IMR-90 (cell line): Measurements from ENCODE around the gene F11. TPM values are rescaled to one million over a fixed set of nuclear protein-coding genes. Genes with fewer than 3 reads are reported as not detected.

Experiments
- ATAC-seq: fragments of 200-7000 bp; cut with Tn5 transposase; 2 replicates; pipeline ENCODE4 v1.9.1; 2020; ENCODE audit warnings: low read depth, mild to moderate bottlenecking, moderate library complexity
- BruUV-seq: library from RNA; stranded (reverse); fragments of 400-500 nt; replicated peaks from 2 replicates; lab custom pipeline; 2021; lab: Mats Ljungman, UMichigan
- CTCF ChIA-PET: fragments of 300-600 bp; formaldehyde crosslinking; extraction: SDS; loops from one replicate; lab custom pipeline; 2021; ENCODE audit warnings: antibody characterized with exemption; lab: Yijun Ruan, JAX
- POLR2A ChIA-PET: fragments of 300-600 bp; sonication (Branson Sonifier 250); formaldehyde crosslinking; loops from one replicate; lab custom pipeline; 2022; ENCODE audit warnings: antibody characterized with exemption; ENCODE audit not compliant: unreplicated experiment; lab: Charles Lee
- DNase-seq: peaks from one replicate; pipeline ENCODE4 v3.0.0; 2013
- H2AFZ ChIP-seq: replicated peaks from 2 replicates; pipeline ENCODE3; 2013; ENCODE audit warnings: low read length, mild to moderate bottlenecking; ENCODE audit not compliant: poor library complexity
- H2AK5ac ChIP-seq: 2 replicates; pipeline ENCODE4 v1.6.1; 2013; ENCODE audit warnings: low read depth, low read length, inconsistent platforms
- H2AK9ac ChIP-seq: replicated peaks from 2 replicates; pipeline ENCODE3; 2013; ENCODE audit warnings: mild to moderate bottlenecking, low read depth, low read length, moderate library complexity; ENCODE audit not compliant: poor library complexity
- H2BK120ac ChIP-seq: 2 replicates; pipeline ENCODE4 v1.6.1; 2013; ENCODE audit warnings: low read depth, low read length, inconsistent platforms
- H2BK15ac ChIP-seq: 3 replicates; pipeline ENCODE4 v1.6.1; 2013; ENCODE audit warnings: low read depth, low read length, inconsistent platforms
- H2BK20ac ChIP-seq: 2 replicates; pipeline ENCODE4 v1.6.1; 2013; ENCODE audit warnings: low read depth, mild to moderate bottlenecking, inconsistent platforms, low read length, moderate library complexity
- H2BK5ac ChIP-seq: 2 replicates; pipeline ENCODE4 v1.6.1; 2013; ENCODE audit warnings: mild to moderate bottlenecking, low read depth, low read length, inconsistent platforms; ENCODE audit not compliant: poor library complexity, severe bottlenecking
- H3K14ac ChIP-seq: replicated peaks from 2 replicates; pipeline ENCODE4 v1.6.1; 2013; ENCODE audit warnings: low read depth, low read length, inconsistent platforms
- H3K18ac ChIP-seq: 2 replicates; pipeline ENCODE4 v1.6.1; 2013; ENCODE audit warnings: low read depth, low read length, control low read depth
- H3K23ac ChIP-seq: 2 replicates; pipeline ENCODE4 v1.6.1; 2013; ENCODE audit warnings: low read depth, low read length, inconsistent platforms
- H3K27ac ChIP-seq: 2 replicates; pipeline ENCODE4 v1.5.1; 2013; ENCODE audit warnings: mild to moderate bottlenecking, control low read depth, low read length; ENCODE audit not compliant: insufficient read depth
- H3K27me3 ChIP-seq: 2 replicates; pipeline ENCODE4 v1.6.1; 2013; ENCODE audit warnings: low read length; ENCODE audit not compliant: control insufficient read depth, insufficient read depth
- H3K36me3 ChIP-seq: 2 replicates; pipeline ENCODE4 v1.6.1; 2013; ENCODE audit warnings: low read length, mixed read lengths; ENCODE audit not compliant: control insufficient read depth, insufficient read depth
- H3K4ac ChIP-seq: 2 replicates; pipeline ENCODE4 v1.6.1; 2013; ENCODE audit warnings: low read depth, low read length, inconsistent platforms
- H3K4me1 ChIP-seq: 2 replicates; pipeline ENCODE4 v1.6.1; 2013; ENCODE audit warnings: low read length, mixed read lengths; ENCODE audit not compliant: control insufficient read depth, insufficient read depth
- H3K4me2 ChIP-seq: 2 replicates; pipeline ENCODE4 v1.6.1; 2013; ENCODE audit warnings: low read depth, mild to moderate bottlenecking, control low read depth, low read length, moderate library complexity
- H3K4me3 ChIP-seq: 2 replicates; pipeline ENCODE4 v1.5.1; 2013; ENCODE audit warnings: low read depth, mild to moderate bottlenecking, control low read depth, low read length, moderate library complexity; ENCODE audit not compliant: insufficient read depth
- H3K56ac ChIP-seq: 2 replicates; pipeline ENCODE4 v1.6.1; 2013; ENCODE audit warnings: low read length, inconsistent platforms; ENCODE audit not compliant: insufficient read depth; ENCODE audit errors: extremely low read depth
- H3K79me1 ChIP-seq, 2 experiments: 2 replicates each; pipeline ENCODE4 v1.6.1; 2013; ENCODE audit warnings: low read length in 2 of 2, inconsistent platforms in 1 of 2, low read depth in 1 of 2
- H3K9ac ChIP-seq: 2 replicates; pipeline ENCODE4 v1.6.1; 2013; ENCODE audit warnings: low read depth, low read length, control low read depth
- H3K9me1 ChIP-seq: 2 replicates; pipeline ENCODE4 v1.6.1; 2013; ENCODE audit warnings: low read length, inconsistent platforms; ENCODE audit not compliant: insufficient read depth
- H3K9me3 ChIP-seq: 2 replicates; pipeline ENCODE4 v1.6.1; 2013; ENCODE audit warnings: low read length; ENCODE audit not compliant: control insufficient read depth, insufficient read depth
- H4K20me1 ChIP-seq: 2 replicates; pipeline ENCODE4 v1.6.1; 2013; ENCODE audit warnings: low read length, inconsistent platforms; ENCODE audit not compliant: insufficient read depth
- H4K5ac ChIP-seq: 2 replicates; pipeline ENCODE4 v1.6.1; 2013; ENCODE audit warnings: mild to moderate bottlenecking, low read depth, low read length, control low read depth
- H4K8ac ChIP-seq, 2 experiments: 2 replicates each; pipeline ENCODE4 v1.6.1; 2013; ENCODE audit warnings: low read depth in 2 of 2, low read length in 2 of 2, control low read depth in 1 of 2, inconsistent platforms in 1 of 2
- H4K91ac ChIP-seq: 2 replicates; pipeline ENCODE4 v1.6.1; 2013; ENCODE audit warnings: low read depth, low read length, inconsistent platforms; ENCODE audit not compliant: insufficient read depth
- BHLHE40 ChIP-seq: fragments of 150-350 bp; IDR thresholded peaks from 2 replicates; pipeline ENCODE4 v1.6.1; 2016; ENCODE audit warnings: mild to moderate bottlenecking, low read depth, low read length
- CHD1 ChIP-seq: IDR thresholded peaks from 2 replicates; pipeline ENCODE4 v1.6.1; 2012; ENCODE audit warnings: low read depth, low read length, improper control_type of control experiment
- ELK1 ChIP-seq: fragments of 150-350 bp; IDR thresholded peaks from 2 replicates; pipeline ENCODE4 v1.6.1; 2016; ENCODE audit warnings: low read depth, mild to moderate bottlenecking, low read length, moderate library complexity, borderline replicate concordance
- FOS ChIP-seq: fragments of 150-350 bp; IDR thresholded peaks from 2 replicates; pipeline ENCODE4 v1.6.1; 2016; ENCODE audit warnings: low read depth, low read length
- MAFK ChIP-seq: IDR thresholded peaks from 2 replicates; pipeline ENCODE4 v1.6.1; 2012; ENCODE audit warnings: low read depth, low read length, improper control_type of control experiment
- MXI1 ChIP-seq: IDR thresholded peaks from 2 replicates; pipeline ENCODE4 v1.6.1; 2012; ENCODE audit warnings: low read depth, mild to moderate bottlenecking, low read length, moderate library complexity, borderline replicate concordance
- NFE2L2 ChIP-seq: fragments of 150-350 bp; IDR thresholded peaks from 2 replicates; pipeline ENCODE4 v1.6.1; 2016; ENCODE audit warnings: low read depth, mild to moderate bottlenecking, low read length
- RAD21 ChIP-seq: IDR thresholded peaks from 2 replicates; pipeline ENCODE4 v1.6.1; 2012; ENCODE audit warnings: low read length, improper control_type of control experiment
- RCOR1 ChIP-seq: IDR thresholded peaks from 2 replicates; pipeline ENCODE4 v1.6.1; 2012; ENCODE audit warnings: mild to moderate bottlenecking, low read length, improper control_type of control experiment; ENCODE audit not compliant: insufficient replicate concordance
- RFX5 ChIP-seq: IDR thresholded peaks from 2 replicates; pipeline ENCODE4 v1.8.0; 2012; ENCODE audit warnings: low read depth, mild to moderate bottlenecking, low read length, moderate library complexity
- SMC3 ChIP-seq: fragments of 150-350 bp; IDR thresholded peaks from 2 replicates; pipeline ENCODE4 v1.6.1; 2016; ENCODE audit warnings: low read depth, mild to moderate bottlenecking, antibody characterized with exemption, low read length, moderate library complexity
- WGBS, 2 experiments: methylation state at CpG; one replicate each; pipeline versions ENCODE4 v1.1.5 to v1.1.7; 2013; ENCODE audit warnings: missing lambda C conversion rate in 2 of 2; ENCODE audit not compliant: insufficient read length in 1 of 2; ENCODE audit errors: extremely low coverage in 2 of 2; 5-methylcytosine and 5-hydroxymethylcytosine counted together
- dilution Hi-C: fragments of 300-500 bp; cut with HindIII; formaldehyde crosslinking; loops from one replicate; pipeline ENCODE4 v1.14.3; 2018; ENCODE audit warnings: low sequenced_read_pairs; ENCODE audit not compliant: unreplicated experiment
- in situ Hi-C: fragments of 300-500 bp; cut with MboI; formaldehyde crosslinking; loops from 3 replicates; pipeline ENCODE4 v1.14.3; 2019; ENCODE audit warnings: low sequenced_read_pairs, inconsistent platforms, mixed read lengths
- intact Hi-C: fragments of 100-400 bp; cut with micrococcal nuclease; formaldehyde crosslinking; loops from 2 replicates; pipeline ENCODE4 v1.10.0; 2022
- polyA plus RNA-seq, 3 experiments: library from polyadenylated mRNA; depleted of rRNA; stranded (reverse); fragments of >200 nt; gene quantifications; 2 replicates each; pipeline ENCODE4 v1.2.3, GENCODE V29; 2012; ENCODE audit warnings: low replicate concordance in 1 of 3
- total RNA-seq: library from RNA; depleted of rRNA; stranded (reverse); fragments of >200 nt; gene quantifications from 2 replicates; pipeline ENCODE4 v1.2.3, GENCODE V29; 2012
- TF ChIP-seq, protein P1 (sequence below): fragments of 150-350 bp; IDR thresholded peaks from 2 replicates; pipeline ENCODE4 v1.6.1; 2017; ENCODE audit warnings: mild to moderate bottlenecking, antibody characterized with exemption, low read length, low read depth

Gene F11
- total and polyA plus RNA-seq, 2 of the 4 experiments (the other 2 are of a cell fraction): not detected

DNA sequence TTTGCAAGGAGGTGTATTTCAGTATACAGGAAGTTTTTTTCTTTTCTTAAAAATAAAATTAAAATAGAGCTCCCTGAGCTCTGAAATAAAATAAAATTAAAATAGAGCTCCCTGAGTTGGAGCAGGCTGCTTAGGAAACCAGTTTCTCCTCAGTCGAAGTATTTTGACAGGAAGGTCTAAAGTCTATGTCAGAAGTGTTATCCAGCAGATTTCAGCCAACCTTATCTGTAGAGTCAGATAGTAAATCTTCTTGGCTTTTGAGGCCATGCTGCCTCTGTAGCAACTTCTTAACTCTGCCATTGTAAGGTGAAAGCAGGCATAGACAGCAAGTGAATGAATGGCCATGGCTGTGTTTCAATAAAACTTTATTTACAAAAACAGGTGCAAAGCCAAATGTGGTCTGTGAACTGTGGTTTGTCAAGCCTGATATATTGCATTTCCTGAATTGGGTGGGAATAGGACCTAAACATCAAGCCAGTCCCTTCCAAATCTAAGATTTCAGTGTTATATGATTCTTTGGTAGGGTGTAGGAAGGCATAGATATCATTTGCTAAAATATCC is 48.2 kb upstream of the F11 start:
- TF ChIP-seq NFE2L2: no peak
- TF ChIP-seq BHLHE40: no peak
- TF ChIP-seq MXI1: no peak
- TF ChIP-seq RCOR1: no peak
- TF ChIP-seq FOS: no peak
- TF ChIP-seq CHD1: no peak
- no peak for TF ChIP-seq MAFK
- TF ChIP-seq, protein P1, sequence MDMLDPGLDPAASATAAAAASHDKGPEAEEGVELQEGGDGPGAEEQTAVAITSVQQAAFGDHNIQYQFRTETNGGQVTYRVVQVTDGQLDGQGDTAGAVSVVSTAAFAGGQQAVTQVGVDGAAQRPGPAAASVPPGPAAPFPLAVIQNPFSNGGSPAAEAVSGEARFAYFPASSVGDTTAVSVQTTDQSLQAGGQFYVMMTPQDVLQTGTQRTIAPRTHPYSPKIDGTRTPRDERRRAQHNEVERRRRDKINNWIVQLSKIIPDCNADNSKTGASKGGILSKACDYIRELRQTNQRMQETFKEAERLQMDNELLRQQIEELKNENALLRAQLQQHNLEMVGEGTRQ: no peak
- TF ChIP-seq ELK1: no peak
- no peak for TF ChIP-seq RFX5
- TF ChIP-seq RAD21: no peak
- no peak for TF ChIP-seq SMC3
- in situ Hi-C loops (no loop called here), dilution Hi-C loops (no loop called here), intact Hi-C loops (no loop called here)
- CTCF ChIA-PET: no interaction called here
- H3K23ac ChIP-seq: no peak overlapping the region
- H4K91ac ChIP-seq: no peak overlapping the region
- H3K27me3 ChIP-seq: no peaks in the 10 kb centered on the region
- H3K4me2 ChIP-seq: no peak overlapping the region
- no peak overlapping the region for H3K9ac ChIP-seq
- no TSS peak for BruUV-seq
- no peaks in the 10 kb centered on the region for H3K79me1 ChIP-seq
- H2BK20ac ChIP-seq: no peak overlapping the region
- H3K4ac ChIP-seq: no peak overlapping the region
- H2BK120ac ChIP-seq: no peak overlapping the region
- H3K9me3 ChIP-seq: no peaks in the 10 kb centered on the region
- no peak overlapping the region for H3K56ac ChIP-seq
- DNase-seq (no peak), ATAC-seq (no peak)
- H3K4me1 ChIP-seq: no peaks in the 10 kb centered on the region
- H2BK5ac ChIP-seq: no peak overlapping the region
- H3K27ac ChIP-seq: no peak overlapping the region
- H2AK9ac ChIP-seq: no peak overlapping the region
- no peaks in the 10 kb centered on the region for H3K9me1 ChIP-seq
- no peak overlapping the region for H2AFZ ChIP-seq
- no peaks in the 10 kb centered on the region for H3K36me3 ChIP-seq
- H4K20me1 ChIP-seq: no peaks in the 10 kb centered on the region
- POLR2A ChIA-PET: no interaction called here
- H2AK5ac ChIP-seq: no peak overlapping the region
- H2BK15ac ChIP-seq: no peak overlapping the region
- WGBS, 2 experiments: no CpG with 5 or more reads among the region's 1 CpG
- H4K8ac ChIP-seq: no peak overlapping the region
- no peak overlapping the region for H3K4me3 ChIP-seq
- no peak overlapping the region for H3K18ac ChIP-seq
- H4K5ac ChIP-seq: no peak overlapping the region
- no peak overlapping the region for H3K14ac ChIP-seq
